Measurements from ENCODE around the gene TNFRSF13B.

DNA sequence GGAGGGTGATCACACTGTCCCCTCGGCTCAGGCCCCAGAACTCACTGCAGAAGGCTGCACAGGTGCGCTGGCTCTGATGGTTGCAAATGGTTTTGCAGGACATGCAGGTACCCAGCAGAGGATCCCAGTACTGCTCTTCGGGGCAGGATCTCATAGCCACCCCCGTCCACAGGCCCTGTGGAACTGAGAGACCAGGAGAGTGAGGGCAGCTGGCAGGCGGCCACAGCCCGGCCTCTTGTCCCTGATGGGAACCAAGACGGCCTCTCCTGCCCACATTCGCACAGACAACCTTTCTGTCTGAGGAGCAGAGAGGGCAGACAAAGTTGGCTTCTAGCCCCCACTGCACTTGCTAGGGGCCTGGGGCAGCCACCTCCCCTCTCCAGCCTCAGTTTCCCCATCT is 19.5 kb downstream of the TNFRSF13B start:
- TF ChIP-seq POLR2AphosphoS5 (IDR thresholded peaks at IDR 0.05; ENCODE audit: borderline replicate concordance, low read depth, low read length) (no peak), EZH2 (IDR thresholded peaks at IDR 0.05) (no peak), FOXP2 (optimal IDR thresholded peaks at IDR 0.05; ENCODE audit: control extremely low read depth, extremely low read length, insufficient read depth) (no peak)
